Body of pancreas (tissue), 4 donors: ENCODE results near the gene FAM3A. TPM values are rescaled to one million over a fixed set of nuclear protein-coding genes. Genes with fewer than 3 reads are reported as not detected.

Source experiments
- ATAC-seq: fragments of 150-250 bp; one replicate; pipeline ENCODE4 v1.9.1; 2016
- DNase-seq, 4 donors: peaks; one replicate each; pipeline ENCODE4 v3.0.0-alpha.2; 2019
- H3K27ac ChIP-seq, 4 donors: fragments of 200-600 bp; sonication (generic); 1 replicate in 3 of 4; 2 replicates in 1 of 4; pipeline versions ENCODE4 v1.5.1 to v1.6.1; 2016 to 2019; ENCODE audit warnings: mild to moderate bottlenecking in 1 of 4, mixed read lengths in 1 of 4, moderate library complexity in 1 of 4
- H3K27me3 ChIP-seq, 2 donors: fragments of 200-600 bp; sonication (generic); one replicate each; pipeline ENCODE4 v1.6.0; 2016; ENCODE audit warnings: mild to moderate bottlenecking in 1 of 2
- H3K36me3 ChIP-seq, 2 donors: fragments of 200-600 bp; sonication (generic); replicated peaks in 1 of 2; 2 replicates each; pipeline ENCODE4 v1.5.1; 2016; ENCODE audit warnings: low read depth in 2 of 2; ENCODE audit not compliant: insufficient read depth in 1 of 2
- H3K4me1 ChIP-seq: fragments of 200-600 bp; sonication (generic); one replicate; pipeline ENCODE4 v1.6.0; 2016
- H3K4me3 ChIP-seq, 2 donors: fragments of 200-600 bp; sonication (generic); 1 replicate in 1 of 2; 2 replicates in 1 of 2; pipeline ENCODE4 v1.5.1; 2016 to 2019
- H3K9me3 ChIP-seq, 3 donors: fragments of 200-600 bp; sonication (generic); 1 replicate in 2 of 3; 2 replicates in 1 of 3; pipeline ENCODE4 v1.5.1; 2016
- POLR2A ChIP-seq, 3 donors: fragments of 450-650 bp; IDR thresholded peaks; one replicate each; pipeline ENCODE4 v1.6.1; 2016; ENCODE audit warnings: antibody characterized with exemption in 3 of 3, mild to moderate bottlenecking in 2 of 3
- WGBS, 2 donors: methylation state at CpG; one replicate each; pipeline ENCODE4 v1.1.5; 2017; 5-methylcytosine and 5-hydroxymethylcytosine counted together
- intact Hi-C: fragments of 100-400 bp; cut with DNase I; formaldehyde crosslinking; loops from one replicate; pipeline ENCODE4 v1.15.1; 2023
- total RNA-seq, 2 donors: library from RNA; depleted of rRNA; stranded (reverse); fragments of >200 nt; gene quantifications; one replicate each; pipeline ENCODE4 v1.1.0, GENCODE V29; 2016
- TF ChIP-seq, protein P1 (sequence below), 7 experiments: fragments of 450-650 bp in 4 of 7; fragments of 200-600 bp in 3 of 7; sonication (generic) in 3 of 7; IDR thresholded peaks; one replicate each; pipeline ENCODE4 v1.5.1; 2016 to 2019; ENCODE audit warnings: antibody characterized with exemption in 7 of 7

The FAM3A gene
- total RNA-seq, 2 donors from 2014 or later = 32.3 to 48.3 TPM

- DNase-seq (no peak), ATAC-seq (no peak)
- TF ChIP-seq POLR2A (IDR thresholded peaks at IDR 0.05) = no peak
- TF ChIP-seq, protein P1, sequence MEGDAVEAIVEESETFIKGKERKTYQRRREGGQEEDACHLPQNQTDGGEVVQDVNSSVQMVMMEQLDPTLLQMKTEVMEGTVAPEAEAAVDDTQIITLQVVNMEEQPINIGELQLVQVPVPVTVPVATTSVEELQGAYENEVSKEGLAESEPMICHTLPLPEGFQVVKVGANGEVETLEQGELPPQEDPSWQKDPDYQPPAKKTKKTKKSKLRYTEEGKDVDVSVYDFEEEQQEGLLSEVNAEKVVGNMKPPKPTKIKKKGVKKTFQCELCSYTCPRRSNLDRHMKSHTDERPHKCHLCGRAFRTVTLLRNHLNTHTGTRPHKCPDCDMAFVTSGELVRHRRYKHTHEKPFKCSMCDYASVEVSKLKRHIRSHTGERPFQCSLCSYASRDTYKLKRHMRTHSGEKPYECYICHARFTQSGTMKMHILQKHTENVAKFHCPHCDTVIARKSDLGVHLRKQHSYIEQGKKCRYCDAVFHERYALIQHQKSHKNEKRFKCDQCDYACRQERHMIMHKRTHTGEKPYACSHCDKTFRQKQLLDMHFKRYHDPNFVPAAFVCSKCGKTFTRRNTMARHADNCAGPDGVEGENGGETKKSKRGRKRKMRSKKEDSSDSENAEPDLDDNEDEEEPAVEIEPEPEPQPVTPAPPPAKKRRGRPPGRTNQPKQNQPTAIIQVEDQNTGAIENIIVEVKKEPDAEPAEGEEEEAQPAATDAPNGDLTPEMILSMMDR (IDR thresholded peaks at IDR 0.05) = no peak
- WGBS, 2 donors = 82 to 100% methylated on average over 2 of the region's 2 CpGs
- intact Hi-C loops = no loop called here
- Histone ChIP-seq H3K27me3 (no peaks in the 10 kb centered on the region), H3K27ac (no peak overlapping the region), H3K36me3 (no peaks in the 10 kb centered on the region), H3K9me3 (no peaks in the 10 kb centered on the region), H3K4me1 (peaks cover 33% of the 10 kb centered on the region), H3K4me3 (no peak overlapping the region)
These were observed 2.3 kb downstream of the FAM3A start for GRCh38 chrX:154513716-154514115.

DNA sequence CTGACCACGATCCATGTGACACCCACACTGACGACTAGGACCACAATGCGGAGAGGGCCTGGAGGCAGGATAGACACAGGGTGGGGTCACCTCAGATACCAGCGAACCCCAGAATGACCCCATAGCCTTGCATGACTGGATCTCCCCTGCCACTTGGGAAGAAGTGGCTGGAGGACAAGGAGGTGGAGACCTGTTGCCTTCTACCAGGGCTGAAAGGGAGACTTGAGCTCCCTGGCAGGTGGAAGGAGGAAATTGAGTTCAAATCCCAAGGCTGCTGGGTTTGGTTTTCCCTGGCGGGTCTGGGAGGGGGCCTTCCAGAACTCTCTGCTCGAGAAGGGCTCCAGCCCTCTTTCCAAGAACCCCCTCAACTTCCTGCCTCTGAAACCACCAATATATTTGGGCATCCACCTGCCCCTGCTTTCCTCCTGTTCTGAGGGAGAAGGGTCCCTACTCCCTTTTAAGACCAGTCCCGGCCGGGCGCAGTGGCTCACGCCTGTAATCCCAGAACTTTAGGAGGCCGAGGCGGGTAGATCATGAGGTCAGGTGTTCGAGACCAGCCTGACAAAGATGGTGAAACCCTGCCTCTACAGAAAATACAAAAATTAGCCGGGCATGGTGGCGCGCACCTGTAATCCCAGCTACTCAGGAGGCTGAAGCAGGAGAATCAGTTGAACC, 3.0 kb downstream of the FAM3A start:
- peaks cover 31% of the 10 kb centered on the region for H3K4me1 ChIP-seq
- DNase-seq (no peak), ATAC-seq (no peak)
- TF ChIP-seq POLR2A (IDR thresholded peaks at IDR 0.05) = no peak
- TF ChIP-seq, protein P1 (IDR thresholded peaks at IDR 0.05) = no peak
- no peaks in the 10 kb centered on the region for H3K36me3 ChIP-seq
- no peak overlapping the region for H3K27ac ChIP-seq
- no peaks in the 10 kb centered on the region for H3K9me3 ChIP-seq
- intact Hi-C loops = no loop called here
- WGBS, 2 donors = 88 to 100% methylated on average over 8 to 14 of the region's 16 CpGs
- no peaks in the 10 kb centered on the region for H3K27me3 ChIP-seq
- H3K4me3 ChIP-seq = no peak overlapping the region

- TF ChIP-seq, protein P1 (IDR thresholded peaks at IDR 0.05) = no peak
- TF ChIP-seq POLR2A (IDR thresholded peaks at IDR 0.05) = no peak
- no peak for DNase-seq
- Histone ChIP-seq H3K4me3 (no peak overlapping the region), H3K27ac (no peak overlapping the region), H3K27me3 (no peaks in the 10 kb centered on the region), H3K36me3 (no peaks in the 10 kb centered on the region), H3K9me3 (no peaks in the 10 kb centered on the region), H3K4me1 (peaks cover 18% of the 10 kb centered on the region)
- intact Hi-C loops = no loop called here
- 64 to 74% methylated on average over 2 to 9 of the region's 12 CpGs for WGBS, 2 donors
- ATAC-seq = no peak
These were observed 4.3 kb downstream of the FAM3A start for GRCh38 chrX:154511761-154512160.

- H3K9me3 ChIP-seq = no peaks in the 10 kb centered on the region
- TF ChIP-seq, protein P1 (IDR thresholded peaks at IDR 0.05) = no peak
- TF ChIP-seq POLR2A (IDR thresholded peaks at IDR 0.05) = no peak
- 95 to 100% methylated on average over 3 to 5 of the region's 5 CpGs for WGBS, 2 donors
- H3K27me3 ChIP-seq = no peaks in the 10 kb centered on the region
- DNase-seq (no peak), ATAC-seq (no peak)
- no peak overlapping the region for H3K4me3 ChIP-seq
- peaks cover 7% of the 10 kb centered on the region for H3K4me1 ChIP-seq
- intact Hi-C loops = no loop called here
- no peak overlapping the region for H3K27ac ChIP-seq
- no peaks in the 10 kb centered on the region for H3K36me3 ChIP-seq
These were observed 6.6 kb downstream of the FAM3A start for GRCh38 chrX:154509455-154509854.

DNA sequence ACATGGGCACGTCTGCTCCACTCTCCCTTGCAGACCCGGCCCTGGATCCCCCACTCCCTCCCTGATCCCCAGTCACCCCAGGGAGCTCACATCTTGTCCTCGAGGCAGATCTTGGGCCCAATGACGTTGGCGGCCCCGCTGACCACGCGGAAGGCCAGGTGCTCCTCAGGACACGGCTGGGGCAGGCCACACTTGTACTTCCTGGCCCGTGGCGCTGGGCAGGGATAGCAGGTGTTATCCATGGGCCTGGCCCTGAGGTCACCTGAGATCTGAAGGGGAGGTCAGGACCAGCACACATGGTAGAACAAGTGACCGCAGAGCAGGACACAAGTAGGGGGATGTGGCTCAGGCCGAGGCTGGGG, 7.7 kb downstream of the FAM3A start:
- Histone ChIP-seq H3K4me1 (no peaks in the 10 kb centered on the region), H3K27me3 (no peaks in the 10 kb centered on the region), H3K9me3 (no peaks in the 10 kb centered on the region), H3K27ac (no peak overlapping the region), H3K4me3 (no peak overlapping the region), H3K36me3 (no peaks in the 10 kb centered on the region)
- TF ChIP-seq POLR2A (IDR thresholded peaks at IDR 0.05) = no peak
- TF ChIP-seq, protein P1 (IDR thresholded peaks at IDR 0.05) = no peak
- no peak for DNase-seq
- 80% methylated on average over 1 of the region's 13 CpGs; no CpG with 5 or more reads in 1 of the 2 donors for WGBS, 2 donors
- intact Hi-C loops = no loop called here
- ATAC-seq = no peak
